Measurements from ENCODE around the gene MMAA.

DNA sequence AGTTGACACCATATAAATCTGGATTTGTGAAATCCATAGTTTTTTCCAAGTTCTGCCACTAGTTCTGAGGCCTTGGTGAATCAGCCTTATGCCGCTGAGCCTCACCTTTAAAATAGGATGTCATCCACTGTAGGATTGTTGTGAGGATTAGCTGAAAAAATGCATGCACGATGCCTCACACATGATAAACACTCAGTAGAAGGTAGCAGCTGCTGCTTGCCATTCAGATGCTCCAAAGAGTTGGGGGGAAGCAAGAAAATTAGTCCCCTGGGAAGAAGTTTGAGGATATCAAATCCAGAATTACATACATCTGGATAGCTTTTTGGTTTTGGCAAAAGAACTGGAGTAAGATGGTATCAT lies 7.4 kb downstream of the MMAA start:
- TF ChIP-seq, protein P1, sequence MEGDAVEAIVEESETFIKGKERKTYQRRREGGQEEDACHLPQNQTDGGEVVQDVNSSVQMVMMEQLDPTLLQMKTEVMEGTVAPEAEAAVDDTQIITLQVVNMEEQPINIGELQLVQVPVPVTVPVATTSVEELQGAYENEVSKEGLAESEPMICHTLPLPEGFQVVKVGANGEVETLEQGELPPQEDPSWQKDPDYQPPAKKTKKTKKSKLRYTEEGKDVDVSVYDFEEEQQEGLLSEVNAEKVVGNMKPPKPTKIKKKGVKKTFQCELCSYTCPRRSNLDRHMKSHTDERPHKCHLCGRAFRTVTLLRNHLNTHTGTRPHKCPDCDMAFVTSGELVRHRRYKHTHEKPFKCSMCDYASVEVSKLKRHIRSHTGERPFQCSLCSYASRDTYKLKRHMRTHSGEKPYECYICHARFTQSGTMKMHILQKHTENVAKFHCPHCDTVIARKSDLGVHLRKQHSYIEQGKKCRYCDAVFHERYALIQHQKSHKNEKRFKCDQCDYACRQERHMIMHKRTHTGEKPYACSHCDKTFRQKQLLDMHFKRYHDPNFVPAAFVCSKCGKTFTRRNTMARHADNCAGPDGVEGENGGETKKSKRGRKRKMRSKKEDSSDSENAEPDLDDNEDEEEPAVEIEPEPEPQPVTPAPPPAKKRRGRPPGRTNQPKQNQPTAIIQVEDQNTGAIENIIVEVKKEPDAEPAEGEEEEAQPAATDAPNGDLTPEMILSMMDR (IDR thresholded peaks at IDR 0.05), result no peak
- TF ChIP-seq EZH2 (IDR thresholded peaks at IDR 0.05; ENCODE audit: borderline replicate concordance, insufficient read depth, low read depth, low read length, poor library complexity, severe bottlenecking), result no peak
